WERI-Rb-1 (cell line): ENCODE data around the gene GNAT3.

Source experiments
- DNase-seq: peaks from one replicate; pipeline ENCODE4 v3.0.0-alpha.2; 2020
- H3K27ac ChIP-seq: fragments of 250-450 bp; sonication (Bioruptor Pico); 2 replicates; pipeline ENCODE4 v1.5.1; 2020; ENCODE audit warnings: mild to moderate bottlenecking, moderate library complexity
- H3K27me3 ChIP-seq: fragments of 250-450 bp; sonication (Bioruptor Pico); 2 replicates; pipeline ENCODE4 v1.5.1; 2021; ENCODE audit warnings: mild to moderate bottlenecking, low read depth, moderate library complexity; ENCODE audit not compliant: insufficient read depth, severe bottlenecking
- H3K36me3 ChIP-seq: fragments of 250-450 bp; sonication (Bioruptor Pico); 2 replicates; pipeline ENCODE4 v1.5.1; 2020; ENCODE audit warnings: mild to moderate bottlenecking, moderate library complexity
- H3K4me3 ChIP-seq: 2 replicates; pipeline ENCODE4 v1.5.1; 2011; ENCODE audit warnings: low read depth, mild to moderate bottlenecking, control low read depth, low read length
- H3K9me3 ChIP-seq: fragments of 250-450 bp; sonication (Bioruptor Pico); 2 replicates; pipeline ENCODE4 v1.5.1; 2021; ENCODE audit warnings: mild to moderate bottlenecking, moderate library complexity; ENCODE audit not compliant: severe bottlenecking
- CTCF ChIP-seq: IDR thresholded peaks from 2 replicates; pipeline ENCODE4 v1.5.1; 2011; ENCODE audit warnings: low read depth, mild to moderate bottlenecking, control low read depth, inconsistent platforms, low read length

The GNAT3 gene

GRCh38 chr7:80480566-80480965, 31.3 kb downstream of the GNAT3 start:
- Histone ChIP-seq H3K27me3 (no peaks in the 10 kb centered on the region), H3K36me3 (no peaks in the 10 kb centered on the region), H3K4me3 (no peak overlapping the region), H3K9me3 (no peaks in the 10 kb centered on the region), H3K27ac (no peak overlapping the region)
- DNase-seq = no peak
- TF ChIP-seq CTCF = no peak

DNA sequence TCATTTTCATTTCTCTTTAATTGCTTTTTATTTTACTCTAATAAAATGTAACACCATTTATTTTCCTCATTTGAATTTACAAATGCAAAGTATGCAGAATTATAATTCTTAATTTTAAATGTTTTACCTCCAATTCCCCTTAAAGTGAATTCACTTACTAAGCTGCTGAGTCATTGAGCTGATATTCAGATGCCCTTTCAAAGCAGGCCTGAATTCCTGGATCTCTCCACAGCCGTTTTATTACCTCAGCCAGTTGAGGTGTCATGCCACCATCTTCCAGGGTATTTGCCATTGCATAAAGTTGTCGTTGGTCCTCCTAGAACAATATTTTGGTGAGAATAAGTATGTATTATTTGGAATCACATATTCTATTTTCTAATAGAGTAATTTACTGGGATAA, 33.2 kb downstream of the GNAT3 start:
- no peak for DNase-seq
- H3K27me3 ChIP-seq = no peaks in the 10 kb centered on the region
- H3K4me3 ChIP-seq = no peak overlapping the region
- no peak overlapping the region for H3K27ac ChIP-seq
- no peaks in the 10 kb centered on the region for H3K9me3 ChIP-seq
- TF ChIP-seq CTCF = no peak
- no peaks in the 10 kb centered on the region for H3K36me3 ChIP-seq

- no peaks in the 10 kb centered on the region for H3K27me3 ChIP-seq
- H3K4me3 ChIP-seq = no peak overlapping the region
- no peaks in the 10 kb centered on the region for H3K9me3 ChIP-seq
- H3K27ac ChIP-seq = no peak overlapping the region
- DNase-seq = no peak
- no peaks in the 10 kb centered on the region for H3K36me3 ChIP-seq
- TF ChIP-seq CTCF = no peak
Observed at GRCh38 chr7:80476035-80476434, 35.8 kb downstream of the GNAT3 start.

GRCh38 chr7:80475383-80475782, 36.5 kb downstream of the GNAT3 start:
- no peak for TF ChIP-seq CTCF
- no peak overlapping the region for H3K4me3 ChIP-seq
- H3K27ac ChIP-seq = no peak overlapping the region
- no peaks in the 10 kb centered on the region for H3K36me3 ChIP-seq
- DNase-seq = no peak
- no peaks in the 10 kb centered on the region for H3K9me3 ChIP-seq
- no peaks in the 10 kb centered on the region for H3K27me3 ChIP-seq

DNA sequence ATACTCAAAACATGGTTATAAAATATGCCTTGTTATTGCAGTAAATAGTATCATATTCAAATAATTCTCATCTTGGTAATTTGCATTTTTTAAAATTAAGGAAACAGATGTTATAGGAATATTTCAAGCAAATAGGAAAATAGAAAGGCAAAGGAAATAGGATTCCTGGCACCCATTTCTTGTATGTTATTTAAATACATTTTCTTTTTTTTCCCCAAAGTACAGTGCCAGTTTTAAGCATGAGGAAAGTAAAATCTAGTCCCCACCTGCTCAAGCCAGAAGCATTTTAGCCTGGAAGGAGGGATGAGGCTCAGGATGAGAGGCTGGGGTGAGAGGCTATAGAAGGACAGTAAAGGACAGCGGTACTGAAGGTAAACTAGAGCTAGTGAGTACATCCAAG, 38.1 kb downstream of the GNAT3 start:
- H3K36me3 ChIP-seq = no peaks in the 10 kb centered on the region
- no peaks in the 10 kb centered on the region for H3K9me3 ChIP-seq
- H3K4me3 ChIP-seq = no peak overlapping the region
- no peak overlapping the region for H3K27ac ChIP-seq
- DNase-seq = no peak
- no peaks in the 10 kb centered on the region for H3K27me3 ChIP-seq
- no peak for TF ChIP-seq CTCF

- no peak for TF ChIP-seq CTCF
- H3K27ac ChIP-seq = no peak overlapping the region
- H3K36me3 ChIP-seq = no peaks in the 10 kb centered on the region
- no peaks in the 10 kb centered on the region for H3K9me3 ChIP-seq
- DNase-seq = no peak
- no peak overlapping the region for H3K4me3 ChIP-seq
- no peaks in the 10 kb centered on the region for H3K27me3 ChIP-seq
Observed at GRCh38 chr7:80472491-80473200, 39.2 kb downstream of the GNAT3 start.
